PFSK-1 (cell line): ENCODE results near the gene CCDC192.

ENCODE experiments used
- FOXP2 ChIP-seq: optimal IDR thresholded peaks from 2 replicates; pipeline ENCODE3; 2011; ENCODE audit warnings: borderline replicate concordance, control low read depth, inconsistent platforms; ENCODE audit not compliant: insufficient read depth; ENCODE audit errors: extremely low read length, extremely low read depth
- POLR2AphosphoS5 ChIP-seq: IDR thresholded peaks from 2 replicates; pipeline ENCODE4 v1.6.1; 2012; ENCODE audit warnings: low read depth, mild to moderate bottlenecking, control low read depth, low read length, moderate library complexity
- REST ChIP-seq, 2 experiments: IDR thresholded peaks; 2 replicates each; pipeline versions ENCODE4 v1.6.1 to v1.8.0; 2011 to 2012; ENCODE audit warnings: low read depth in 2 of 2, low read length in 2 of 2, control low read depth in 1 of 2, inconsistent platforms in 1 of 2, mild to moderate bottlenecking in 1 of 2, moderate library complexity in 1 of 2; ENCODE audit not compliant: insufficient read depth in 1 of 2
- SIN3A ChIP-seq: IDR thresholded peaks from 2 replicates; pipeline ENCODE4 v1.6.1; 2012; ENCODE audit warnings: mild to moderate bottlenecking, low read length, moderate library complexity, borderline replicate concordance; ENCODE audit not compliant: insufficient read depth
- TAF1 ChIP-seq: IDR thresholded peaks from 2 replicates; pipeline ENCODE4 v1.6.1; 2012; ENCODE audit warnings: low read length, control low read depth, borderline replicate concordance; ENCODE audit not compliant: insufficient read depth

GRCh38 chr5:127969651-127970050 is 266.5 kb downstream of the CCDC192 start:
- no peak for TF ChIP-seq REST (IDR thresholded peaks at IDR 0.05; ENCODE audit: insufficient read depth in 1 of 2, low read depth in 2 of 2, low read length in 2 of 2)
- TF ChIP-seq POLR2AphosphoS5: no peak
- TF ChIP-seq SIN3A: no peak
- TF ChIP-seq TAF1: no peak
- no peak for TF ChIP-seq FOXP2
